ENCODE measurements around the gene FAM163A. TPM values are rescaled to one million over a fixed set of nuclear protein-coding genes. Genes with fewer than 3 reads are reported as not detected.

FAM163A gene
- total RNA-seq, 1 donor from 2014 or later: 10.2 TPM

DNA sequence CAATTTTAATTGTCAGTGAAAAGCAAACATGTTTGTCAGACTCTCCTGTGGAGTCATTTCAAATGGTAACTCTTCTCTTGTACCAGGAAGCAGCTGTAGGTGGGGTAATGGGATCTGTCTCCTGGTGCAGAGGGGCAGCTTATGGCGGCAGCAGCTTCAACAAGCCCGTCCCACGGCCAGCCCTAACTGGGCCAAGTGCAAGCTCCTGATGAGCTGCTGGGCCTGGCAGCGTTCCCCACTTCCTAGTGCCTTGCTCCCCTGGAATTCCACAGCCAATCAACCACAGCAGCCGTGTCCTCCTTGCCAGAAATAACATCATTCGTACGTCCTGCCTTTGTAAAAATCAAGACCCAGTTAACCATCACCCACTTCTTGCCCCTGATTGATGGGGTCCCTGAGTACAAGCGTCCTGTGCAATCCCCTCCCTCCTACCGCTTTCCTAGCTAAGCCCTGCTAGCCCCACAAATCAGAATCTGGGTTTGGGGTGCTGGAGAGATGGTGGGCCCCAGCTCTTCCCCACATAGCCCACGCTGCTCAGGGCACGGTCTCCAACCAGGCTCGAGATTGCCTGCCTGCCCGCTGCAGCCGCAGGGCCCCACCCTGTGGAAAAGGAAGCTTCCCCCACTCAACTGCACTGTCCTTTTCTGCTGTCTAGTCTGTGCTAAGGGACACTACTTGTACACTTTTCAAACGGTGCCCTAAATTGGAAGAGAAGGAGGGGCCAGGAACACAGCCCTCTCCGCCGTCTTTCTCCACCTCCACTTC lies 73.3 kb downstream of the FAM163A start:
- TF ChIP-seq, protein P1, sequence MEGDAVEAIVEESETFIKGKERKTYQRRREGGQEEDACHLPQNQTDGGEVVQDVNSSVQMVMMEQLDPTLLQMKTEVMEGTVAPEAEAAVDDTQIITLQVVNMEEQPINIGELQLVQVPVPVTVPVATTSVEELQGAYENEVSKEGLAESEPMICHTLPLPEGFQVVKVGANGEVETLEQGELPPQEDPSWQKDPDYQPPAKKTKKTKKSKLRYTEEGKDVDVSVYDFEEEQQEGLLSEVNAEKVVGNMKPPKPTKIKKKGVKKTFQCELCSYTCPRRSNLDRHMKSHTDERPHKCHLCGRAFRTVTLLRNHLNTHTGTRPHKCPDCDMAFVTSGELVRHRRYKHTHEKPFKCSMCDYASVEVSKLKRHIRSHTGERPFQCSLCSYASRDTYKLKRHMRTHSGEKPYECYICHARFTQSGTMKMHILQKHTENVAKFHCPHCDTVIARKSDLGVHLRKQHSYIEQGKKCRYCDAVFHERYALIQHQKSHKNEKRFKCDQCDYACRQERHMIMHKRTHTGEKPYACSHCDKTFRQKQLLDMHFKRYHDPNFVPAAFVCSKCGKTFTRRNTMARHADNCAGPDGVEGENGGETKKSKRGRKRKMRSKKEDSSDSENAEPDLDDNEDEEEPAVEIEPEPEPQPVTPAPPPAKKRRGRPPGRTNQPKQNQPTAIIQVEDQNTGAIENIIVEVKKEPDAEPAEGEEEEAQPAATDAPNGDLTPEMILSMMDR (IDR thresholded peaks at IDR 0.05; ENCODE audit: unreplicated experiment): no peak
- Mint-ChIP-seq H3K9me3 (no peaks in the 10 kb centered on the region), H3K36me3 (no peaks in the 10 kb centered on the region), H3K4me3 (peak overlapping the region; percentile 78), H3K27me3 (ENCODE audit: low read depth) (peaks cover 12% of the 10 kb centered on the region), H3K27ac (peak overlapping the region; percentile 84), H3K4me1 (peaks cover 37% of the 10 kb centered on the region)
- DNase-seq (ENCODE audit: low spot score in 2 of 2, unreplicated experiment in 2 of 2): no peak

DNA sequence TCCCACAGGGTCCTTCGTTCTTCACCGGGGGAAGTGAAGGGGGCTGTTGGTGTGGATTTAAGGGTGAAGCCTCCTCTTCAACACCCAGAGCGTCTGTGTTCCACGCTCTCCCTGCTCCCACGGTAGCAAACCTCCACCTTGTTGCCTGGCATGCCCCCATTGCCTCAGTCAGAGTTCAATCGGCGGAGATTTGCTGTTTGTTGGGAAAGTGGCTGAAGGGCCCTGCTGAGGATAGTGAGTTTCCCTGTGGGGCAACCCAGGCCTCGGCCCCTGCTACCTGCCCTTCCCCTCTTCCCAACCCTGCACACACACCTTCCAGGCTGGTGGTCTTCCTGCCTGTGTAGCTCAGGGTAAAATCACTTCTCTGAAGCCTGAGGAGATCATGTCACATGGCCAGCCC lies 74.0 kb downstream of the FAM163A start:
- Mint-ChIP-seq H3K9me3 (no peaks in the 10 kb centered on the region), H3K4me1 (peaks cover 37% of the 10 kb centered on the region), H3K36me3 (no peaks in the 10 kb centered on the region), H3K27me3 (ENCODE audit: low read depth) (peaks cover 6% of the 10 kb centered on the region), H3K27ac (no peak overlapping the region), H3K4me3 (no peak overlapping the region)
- TF ChIP-seq, protein P1 (IDR thresholded peaks at IDR 0.05; ENCODE audit: unreplicated experiment): no peak
- DNase-seq (ENCODE audit: low spot score in 2 of 2, unreplicated experiment in 2 of 2): no peak

DNA sequence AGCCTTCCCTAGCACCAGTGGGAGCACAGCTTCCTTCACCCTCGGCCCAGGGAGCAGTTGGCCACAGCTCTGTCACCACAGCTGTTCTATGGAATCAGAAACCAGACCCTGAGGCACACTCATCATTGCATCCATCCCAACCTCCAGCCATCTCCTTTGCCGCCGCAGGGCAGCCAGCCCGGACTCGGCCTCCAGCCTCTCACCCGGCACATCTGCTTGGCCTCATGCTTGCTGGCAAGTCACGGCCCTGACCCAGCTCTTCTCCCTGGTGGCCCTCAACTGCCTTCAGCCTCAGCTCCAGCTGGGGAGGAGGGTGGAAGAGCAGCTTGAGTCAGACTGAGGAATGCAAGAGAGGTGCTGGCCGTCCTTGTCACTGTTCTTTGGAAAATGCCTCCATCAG lies 74.7 kb downstream of the FAM163A start:
- Mint-ChIP-seq H3K4me1 (peaks cover 37% of the 10 kb centered on the region), H3K9me3 (no peaks in the 10 kb centered on the region), H3K36me3 (no peaks in the 10 kb centered on the region), H3K27ac (peak overlapping the region; percentile 9), H3K27me3 (ENCODE audit: low read depth) (no peaks in the 10 kb centered on the region), H3K4me3 (no peak overlapping the region)
- DNase-seq (ENCODE audit: low spot score in 2 of 2, unreplicated experiment in 2 of 2): no peak
- TF ChIP-seq, protein P1 (IDR thresholded peaks at IDR 0.05; ENCODE audit: unreplicated experiment): no peak

DNA sequence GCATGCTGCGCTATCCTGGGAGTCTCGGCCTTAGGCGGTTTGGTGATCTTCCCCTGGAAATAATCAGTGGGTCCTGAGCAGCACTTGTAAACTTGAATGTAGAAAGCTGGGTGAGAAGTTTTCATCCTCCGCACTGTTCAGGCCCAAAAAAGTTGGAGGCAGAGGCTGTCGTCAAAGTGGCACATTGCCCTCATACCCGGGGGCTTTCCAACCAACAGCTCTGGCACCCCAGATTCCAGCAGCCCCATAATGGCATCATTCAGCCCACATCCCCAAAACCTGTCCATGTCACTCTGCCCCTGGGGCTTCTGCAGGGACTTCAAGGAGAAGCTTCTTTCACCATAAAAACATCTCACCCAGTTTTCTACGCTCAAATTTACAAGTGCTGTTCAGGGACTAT lies 75.2 kb downstream of the FAM163A start:
- H3K27me3 Mint-ChIP-seq (ENCODE audit: low read depth): no peaks in the 10 kb centered on the region
- no peak overlapping the region for H3K27ac Mint-ChIP-seq
- no peak overlapping the region for H3K4me3 Mint-ChIP-seq
- H3K36me3 Mint-ChIP-seq: no peaks in the 10 kb centered on the region
- no peak for DNase-seq (ENCODE audit: low spot score in 2 of 2, unreplicated experiment in 2 of 2)
- H3K9me3 Mint-ChIP-seq: no peaks in the 10 kb centered on the region
- H3K4me1 Mint-ChIP-seq: peaks cover 37% of the 10 kb centered on the region
- TF ChIP-seq, protein P1 (IDR thresholded peaks at IDR 0.05; ENCODE audit: unreplicated experiment): no peak

DNA sequence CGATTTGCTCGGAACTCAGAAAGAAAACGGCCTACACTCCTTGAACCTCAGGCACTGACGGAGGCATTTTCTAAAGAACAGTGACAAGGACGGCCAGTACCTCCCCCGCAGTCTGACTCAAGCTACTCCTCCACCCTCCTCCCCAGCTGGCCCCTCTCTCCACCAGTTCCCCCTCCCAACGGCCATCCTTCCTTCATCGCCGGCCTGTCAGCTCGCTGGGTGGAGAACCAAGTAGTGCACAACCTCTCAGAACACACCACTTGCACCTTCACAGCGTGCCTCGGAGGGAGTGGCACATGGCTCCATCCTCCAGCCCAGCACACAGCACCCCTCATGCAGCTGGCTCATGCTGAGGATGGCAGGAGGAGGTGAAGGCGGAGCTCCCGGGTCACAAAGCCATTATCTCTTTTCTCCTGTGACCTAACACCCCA lies 75.7 kb downstream of the FAM163A start:
- Mint-ChIP-seq H3K4me1 (peaks cover 37% of the 10 kb centered on the region), H3K27me3 (ENCODE audit: low read depth) (no peaks in the 10 kb centered on the region)

More for the DNA sequence above, 75.7 kb downstream of the FAM163A start:
- Mint-ChIP-seq H3K4me3 (no peak overlapping the region), H3K36me3 (no peaks in the 10 kb centered on the region), H3K27ac (no peak overlapping the region), H3K9me3 (no peaks in the 10 kb centered on the region)
- DNase-seq (ENCODE audit: low spot score in 2 of 2, unreplicated experiment in 2 of 2): no peak
- TF ChIP-seq, protein P1 (IDR thresholded peaks at IDR 0.05; ENCODE audit: unreplicated experiment): no peak
